CD4-positive, alpha-beta T cell treated with Interleukin-17A for 1 hour (primary cell): Measurements from ENCODE around the gene ARPC1A.
"Not testable (repeated sequence)": the region's sequence is repeated elsewhere in the genome, so short reads cannot be mapped to it uniquely, and the experiment has no call there.

Experiments
- DNase-seq: peaks from one replicate; pipeline ENCODE4 v3.0.0-alpha.2; 2020

Gene ARPC1A

GRCh38 chr7:99371376-99371920, 45.8 kb downstream of the ARPC1A start:
- DNase-seq = no peak

- DNase-seq = no peak
These were observed 46.8 kb downstream of the ARPC1A start for GRCh38 chr7:99372275-99373090.

DNA sequence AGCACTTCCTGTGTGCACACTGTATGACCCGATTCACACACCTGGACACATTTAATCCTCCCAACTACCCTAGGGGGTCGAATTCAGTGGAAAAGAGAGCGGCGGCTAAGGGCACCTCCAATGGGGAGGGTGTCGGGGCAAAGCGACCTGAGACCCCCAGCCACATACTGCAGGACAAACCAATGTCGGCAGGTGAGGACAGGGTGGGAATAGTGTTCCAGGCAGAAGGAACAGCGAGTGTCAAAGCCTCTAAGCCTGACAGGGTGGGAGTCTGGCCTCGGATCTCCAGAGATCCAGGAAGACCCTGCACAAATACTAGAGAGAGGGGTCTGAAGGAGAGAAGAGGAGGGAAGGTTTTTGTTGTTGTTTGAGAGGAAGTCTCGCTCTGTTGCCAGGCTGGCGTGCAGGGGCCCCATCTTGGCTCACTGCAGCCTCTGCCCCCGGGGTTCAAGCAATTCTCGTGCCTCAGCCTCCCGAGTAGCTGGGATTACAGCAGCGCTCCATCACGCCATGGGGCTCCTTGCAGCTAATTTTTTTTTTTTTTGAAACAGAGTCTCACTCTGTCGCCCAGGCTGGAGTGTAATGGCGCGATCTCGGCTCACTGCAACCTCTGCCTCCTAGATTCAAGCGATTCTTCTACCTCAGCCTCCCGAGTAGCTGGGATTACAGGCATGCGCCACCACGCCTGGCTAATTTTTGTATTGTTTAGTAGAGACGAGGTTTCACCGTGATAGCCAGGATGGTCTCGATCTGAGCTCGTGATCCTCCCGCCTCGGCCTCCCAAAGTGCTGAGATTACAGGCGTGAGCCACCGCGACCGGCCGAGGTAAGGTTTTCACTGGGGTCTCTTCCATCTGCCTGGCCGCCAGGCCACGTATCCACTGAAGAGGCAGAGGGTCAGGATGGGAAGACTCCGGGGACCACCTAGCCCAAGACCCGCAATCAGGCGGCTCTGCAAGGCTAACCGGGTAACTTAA, 47.7 kb downstream of the ARPC1A start:
- no peak for DNase-seq

GRCh38 chr7:99374111-99375064, 48.7 kb downstream of the ARPC1A start, which contains the start of gene ARPC1B:
Gene ARPC1B, plus strand, starts transcription at chr7:99374730. Its CDS starts 10,985 bp downstream, at chr7:99385715.
- peak; percentile 86 for DNase-seq

GRCh38 chr7:99375070-99375807, 49.5 kb downstream of the ARPC1A start:
- peak; percentile 73 for DNase-seq

DNA sequence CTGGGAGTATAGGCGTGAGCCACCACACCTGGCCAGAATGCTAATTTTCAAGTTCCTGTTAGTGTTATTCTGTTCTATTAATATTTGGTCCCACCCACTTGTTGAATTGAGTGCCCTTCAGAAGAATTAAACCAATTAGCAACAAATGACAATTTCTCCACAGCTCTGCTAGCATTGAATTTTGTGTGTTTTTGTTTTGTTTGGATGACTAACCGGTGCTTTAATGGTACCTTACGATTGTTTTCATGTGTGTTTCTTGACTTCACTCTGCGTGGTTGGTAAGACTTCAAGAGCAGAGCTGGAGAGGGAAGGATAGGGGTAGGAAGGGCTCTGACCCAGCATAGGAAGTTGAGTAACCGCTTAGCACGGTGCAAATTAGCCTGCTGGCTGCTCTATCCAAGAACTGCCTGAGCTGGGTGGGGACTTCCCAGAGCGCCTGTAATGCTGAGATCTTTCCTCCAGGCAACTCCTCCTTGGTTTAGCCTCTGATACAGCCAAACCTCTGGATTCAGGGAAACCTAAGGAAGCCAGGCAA, 53.4 kb downstream of the ARPC1A start:
- peak; percentile 77 for DNase-seq

- not testable (repeated sequence) for DNase-seq
These were observed 54.0 kb downstream of the ARPC1A start for GRCh38 chr7:99379693-99380031.

DNA sequence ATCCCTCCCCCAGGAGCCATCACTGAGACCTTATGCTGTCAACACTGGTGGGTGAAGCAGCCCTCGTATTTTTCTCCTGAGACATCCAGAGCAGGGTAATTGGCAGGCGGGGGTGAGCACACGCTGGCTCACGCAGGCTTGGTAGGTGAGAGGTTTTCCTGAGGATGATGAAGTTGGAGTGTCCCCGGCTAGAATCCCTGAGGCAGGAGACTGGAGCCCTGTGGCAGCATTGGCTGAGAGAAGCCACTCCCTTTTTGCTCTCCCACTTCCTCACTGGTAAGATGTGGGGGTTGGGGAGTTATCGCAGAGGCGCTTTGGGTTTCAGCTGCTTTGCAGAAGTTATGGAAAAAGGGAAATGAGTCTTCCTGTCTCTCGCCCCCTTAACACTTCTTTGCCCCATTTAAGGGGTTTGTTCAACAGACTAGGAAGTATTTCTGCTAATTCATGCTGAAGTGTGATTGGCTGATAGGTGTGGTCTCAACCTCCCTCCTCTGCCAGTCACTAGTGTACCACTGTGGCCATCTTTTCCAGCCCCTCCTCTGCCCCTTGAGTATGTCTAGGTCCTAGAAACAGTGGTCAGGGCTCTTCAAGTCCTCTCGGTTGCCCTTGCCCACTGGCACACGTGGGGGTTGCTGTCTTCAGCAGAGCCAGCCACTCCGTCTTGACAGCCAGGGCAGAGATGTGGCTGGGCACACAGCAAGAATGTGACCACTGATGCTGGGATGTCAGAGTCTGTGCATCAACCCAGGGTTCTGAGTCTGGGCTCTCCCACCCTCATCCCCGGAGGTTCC, 54.5 kb downstream of the ARPC1A start:
- DNase-seq = peak; percentile 70

DNA sequence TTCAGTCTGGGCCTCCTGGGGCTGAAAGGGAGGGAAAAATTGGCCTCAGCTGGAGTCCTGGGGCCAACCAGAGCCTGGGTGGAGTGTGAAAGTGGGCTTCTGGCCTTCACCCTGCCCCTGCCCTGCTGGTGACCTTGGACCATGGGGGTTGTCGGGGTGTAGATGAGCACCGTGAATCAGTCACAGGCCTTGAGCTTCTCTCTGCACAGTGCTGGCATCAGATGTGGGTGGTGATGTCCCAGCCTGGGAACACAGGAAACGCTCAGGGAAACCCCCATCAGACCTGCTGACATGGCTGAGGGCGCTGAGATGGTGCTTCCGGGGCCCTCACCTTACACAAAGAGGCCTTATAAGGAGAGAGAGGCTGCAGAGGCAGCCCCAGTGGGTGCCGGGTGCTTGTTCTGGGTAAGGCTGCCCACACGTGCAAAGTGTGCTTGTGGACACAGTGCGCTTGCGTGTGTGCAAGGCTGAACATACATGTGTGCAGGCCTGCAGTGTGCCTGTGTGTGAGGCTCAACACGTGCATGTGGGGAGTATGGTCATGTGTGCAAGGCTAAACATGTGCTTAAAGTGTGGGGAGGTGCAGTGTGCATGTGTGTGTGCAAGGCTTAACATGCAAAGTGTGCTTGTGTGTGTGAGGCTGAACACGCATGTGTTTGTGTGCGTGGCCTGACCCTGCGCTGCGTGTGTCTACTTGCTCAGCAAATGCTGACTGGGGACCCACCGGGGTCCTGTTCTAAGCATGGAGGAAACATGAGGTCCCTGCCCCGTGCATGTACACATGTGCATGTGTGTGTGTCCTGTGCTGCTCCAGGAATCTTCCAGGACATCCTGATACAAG, 55.3 kb downstream of the ARPC1A start:
- peak; percentile 96 for DNase-seq

- DNase-seq = no peak
These were observed 56.0 kb downstream of the ARPC1A start for GRCh38 chr7:99381664-99382075.

DNA sequence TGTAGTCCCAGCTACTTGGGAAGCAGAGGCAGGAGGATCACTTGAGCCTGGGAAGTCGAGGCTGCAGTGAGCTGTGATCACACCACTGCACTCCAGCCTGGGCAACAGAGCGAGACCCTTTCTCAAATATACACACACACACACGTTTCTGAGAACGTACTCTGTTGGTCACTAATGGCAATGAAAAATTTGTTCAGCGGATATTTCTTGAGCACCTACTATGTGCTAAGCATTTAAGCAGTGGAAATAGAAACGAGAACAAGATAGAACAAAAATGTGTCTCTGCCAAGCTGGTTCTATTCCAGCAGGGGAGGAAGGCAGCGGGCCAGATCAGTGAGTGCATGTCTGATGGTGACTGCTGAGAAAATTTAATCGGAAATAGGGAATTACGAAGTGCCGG, 57.5 kb downstream of the ARPC1A start:
- no peak for DNase-seq

DNA sequence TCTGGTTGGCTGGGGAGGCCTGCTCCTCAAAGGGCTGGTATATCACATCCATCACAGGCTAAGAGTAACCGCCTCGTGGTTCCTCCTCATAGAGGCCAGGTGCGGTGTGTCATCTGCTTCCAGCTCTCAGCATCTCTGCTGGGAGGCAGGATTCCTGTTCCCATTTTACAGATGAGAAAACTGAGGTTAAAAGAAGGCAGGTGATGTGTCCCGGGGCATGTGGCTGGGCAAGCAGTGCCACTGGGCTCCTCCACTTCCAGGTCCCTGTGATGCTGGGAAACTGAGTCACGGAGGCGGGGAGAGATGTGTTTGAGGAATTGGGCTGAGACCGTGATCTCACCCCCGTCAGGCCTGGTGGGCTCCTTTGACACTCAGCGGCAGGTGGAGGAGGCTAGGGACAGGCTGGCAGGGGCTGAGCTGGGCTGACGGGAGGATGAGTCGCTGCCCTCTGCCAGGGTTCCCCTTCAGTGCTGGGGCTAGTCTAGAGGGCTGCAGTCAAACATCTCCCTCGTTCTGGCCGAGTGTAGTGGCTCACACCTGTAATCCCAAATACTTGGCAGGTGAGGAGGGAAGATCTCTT, 58.2 kb downstream of the ARPC1A start:
- no peak for DNase-seq

- DNase-seq = no peak
These were observed 58.8 kb downstream of the ARPC1A start for GRCh38 chr7:99384523-99384922.

DNA sequence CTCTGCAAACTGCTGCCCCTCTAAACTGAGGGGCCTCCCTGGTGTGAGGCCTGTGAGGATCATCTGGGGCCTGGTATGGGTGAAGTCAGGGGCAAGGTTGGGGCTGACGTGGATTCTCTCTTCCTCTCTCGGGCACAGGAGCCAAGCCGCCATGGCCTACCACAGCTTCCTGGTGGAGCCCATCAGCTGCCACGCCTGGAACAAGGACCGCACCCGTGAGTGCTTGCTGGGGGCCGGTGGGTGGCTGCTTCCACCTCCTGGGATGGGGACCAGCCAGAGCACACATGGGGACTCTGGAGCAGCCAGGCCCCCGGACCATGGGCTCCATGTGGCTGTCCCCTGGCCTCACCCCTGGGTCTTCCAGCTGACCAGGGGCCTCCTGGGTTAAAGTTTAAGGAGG, 59.9 kb downstream of the ARPC1A start:
- DNase-seq = peak; percentile 15

- peak; percentile 69 for DNase-seq
These were observed 61.0 kb downstream of the ARPC1A start for GRCh38 chr7:99386584-99387238.

- not testable (repeated sequence) for DNase-seq
These were observed 61.5 kb downstream of the ARPC1A start for GRCh38 chr7:99387239-99387635.

- DNase-seq = no peak
These were observed 62.2 kb downstream of the ARPC1A start for GRCh38 chr7:99387912-99388311.

DNA sequence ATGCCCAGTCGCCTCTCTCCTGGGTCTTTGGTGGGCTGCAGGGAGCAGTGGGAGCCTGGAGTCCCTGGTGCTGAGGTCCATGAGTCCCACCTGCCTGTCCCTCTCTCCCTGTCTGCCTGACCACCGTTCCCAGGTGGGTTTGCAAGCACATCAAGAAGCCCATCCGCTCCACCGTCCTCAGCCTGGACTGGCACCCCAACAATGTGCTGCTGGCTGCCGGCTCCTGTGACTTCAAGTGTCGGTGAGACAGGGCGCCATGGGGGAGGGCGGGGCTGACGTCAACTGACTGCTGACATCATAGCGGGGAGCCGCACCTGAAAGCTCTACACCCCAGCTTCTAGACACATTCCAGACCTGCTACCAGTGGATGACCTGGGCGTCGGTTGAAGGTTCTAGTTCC, 64.1 kb downstream of the ARPC1A start:
- no peak for DNase-seq
